GM18520 (cell line): ENCODE results near the gene CELF1.

ENCODE experiments used
- ATAC-seq: cut with Tn5 transposase; IDR thresholded peaks from one replicate; pipeline ENCODE4 v1.9.1; 2021; ENCODE audit not compliant: unreplicated experiment

Gene CELF1

DNA sequence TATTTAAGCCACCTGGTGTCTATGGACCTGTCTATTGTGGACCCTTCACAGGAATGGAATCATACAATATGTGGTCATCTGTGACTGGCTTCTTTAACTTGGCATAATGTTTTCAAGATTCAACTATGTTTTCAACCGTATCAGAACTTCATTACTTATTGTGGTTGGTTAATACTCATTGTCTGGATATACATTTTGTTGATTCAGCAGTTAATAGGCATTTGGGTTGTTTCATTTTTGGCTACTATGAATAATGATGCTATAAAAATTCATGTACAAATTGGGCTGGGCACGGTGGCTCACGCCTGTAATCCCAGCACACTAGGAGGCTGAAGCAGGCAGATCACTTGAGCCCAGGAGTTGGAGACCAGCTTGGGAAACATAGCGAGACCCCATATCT lies 101.5 kb downstream of the CELF1 start:
- ATAC-seq = no peak

DNA sequence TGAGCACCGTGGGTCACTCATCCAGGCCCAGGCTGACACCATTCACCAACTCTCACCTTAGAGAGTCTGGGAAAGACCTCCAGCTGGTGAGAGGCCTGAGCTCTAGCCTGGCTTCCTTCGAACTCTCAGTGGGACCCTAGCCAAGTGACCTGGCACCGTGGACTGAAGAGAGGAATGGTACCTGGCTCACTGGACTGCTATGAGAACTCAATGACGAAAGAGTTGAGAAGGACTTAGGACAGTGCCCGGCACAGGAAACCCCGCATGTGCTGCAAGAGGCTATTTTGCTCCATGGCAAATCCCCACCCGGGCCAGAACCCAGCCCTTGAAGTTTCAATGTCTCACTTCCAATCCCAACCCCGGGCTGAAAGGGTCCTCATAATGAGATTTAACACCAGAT lies 103.4 kb downstream of the CELF1 start:
- no peak for ATAC-seq

DNA sequence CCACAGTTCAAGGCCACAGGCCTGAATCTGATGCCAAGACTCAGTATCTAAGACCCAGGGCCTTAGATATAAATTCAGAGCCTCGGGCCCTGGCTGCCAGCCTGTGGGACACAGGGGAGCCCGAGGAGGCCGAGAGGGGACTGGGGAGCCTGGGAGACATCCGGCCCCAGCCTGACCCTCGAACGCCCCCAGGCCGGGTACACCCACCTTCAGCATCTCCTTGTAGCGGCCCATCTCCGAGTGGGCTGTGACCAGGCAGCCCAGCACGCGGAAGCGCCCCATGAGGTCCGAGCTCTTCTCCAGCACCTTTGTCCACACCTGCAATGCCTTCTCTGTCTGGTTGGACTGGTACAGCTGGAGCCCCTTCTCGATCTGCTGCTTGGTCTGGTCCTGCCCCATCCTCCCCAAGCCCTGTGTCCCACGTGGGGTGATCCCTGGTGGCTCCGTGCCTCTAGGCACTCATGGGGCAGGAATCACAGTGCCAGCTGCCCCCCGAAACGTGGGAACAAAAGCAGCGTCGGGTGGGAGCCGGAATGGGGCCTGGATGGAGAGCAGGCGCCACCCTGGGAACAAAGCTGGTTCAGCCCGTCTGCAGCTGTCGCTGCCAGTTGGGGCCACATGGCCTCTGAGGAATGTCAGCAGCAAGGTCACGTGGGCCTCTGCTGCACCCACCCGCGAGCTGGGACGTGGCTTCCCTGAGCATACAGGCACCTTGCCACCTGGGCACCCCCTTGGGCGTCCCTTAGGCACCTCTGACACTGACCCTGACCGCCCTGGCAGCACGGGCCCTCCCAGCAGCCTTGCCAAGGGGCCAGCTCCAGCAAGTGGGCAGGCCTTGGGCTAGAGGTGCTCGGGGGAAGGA lies 104.1 kb downstream of the CELF1 start, which contains the start of gene RAPSN:
Gene RAPSN, minus strand, starts transcription at position 571 of the 862 bp plus-strand sequence. Its CDS starts 172 bp downstream, at position 399.
- no peak for ATAC-seq

DNA sequence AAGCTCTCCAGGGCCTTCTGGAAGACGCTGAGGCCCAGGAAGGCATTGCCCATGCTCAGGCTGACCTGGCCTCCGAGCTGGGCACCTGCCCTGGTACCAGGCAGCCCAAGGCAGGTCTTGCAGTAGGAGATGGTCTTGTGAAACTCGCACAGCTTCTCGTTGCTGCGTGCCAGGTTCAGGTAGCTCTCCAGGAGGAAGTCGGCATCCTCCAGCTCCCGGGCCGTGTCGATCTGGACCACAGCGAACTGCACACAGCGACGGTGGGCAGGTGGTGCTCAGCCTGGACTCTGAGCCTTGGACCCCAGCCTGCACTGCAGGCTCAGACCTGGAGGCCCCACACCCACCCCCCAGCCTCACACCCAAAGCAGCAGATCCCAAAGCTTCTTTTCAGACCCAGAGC lies 105.0 kb downstream of the CELF1 start:
- ATAC-seq = no peak

DNA sequence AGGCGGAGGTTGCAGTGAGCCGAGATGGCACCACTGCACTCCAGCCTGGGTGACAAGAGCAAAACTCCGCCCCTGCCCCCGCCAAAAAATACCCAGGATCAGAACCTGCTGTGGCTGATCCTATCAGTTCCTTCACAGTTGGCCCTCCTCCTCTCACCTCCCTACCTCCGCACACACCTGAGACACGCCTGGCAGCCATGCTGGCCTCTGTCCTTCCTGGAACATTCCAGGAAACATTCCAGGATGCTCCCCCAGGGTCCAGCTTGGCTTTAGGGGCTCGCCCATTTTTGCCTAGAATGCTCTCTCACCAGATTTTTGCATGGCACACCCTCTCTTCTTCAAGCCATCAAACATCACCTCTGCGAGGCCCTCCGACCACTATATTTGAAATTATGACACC lies 106.1 kb downstream of the CELF1 start:
- ATAC-seq = no peak

DNA sequence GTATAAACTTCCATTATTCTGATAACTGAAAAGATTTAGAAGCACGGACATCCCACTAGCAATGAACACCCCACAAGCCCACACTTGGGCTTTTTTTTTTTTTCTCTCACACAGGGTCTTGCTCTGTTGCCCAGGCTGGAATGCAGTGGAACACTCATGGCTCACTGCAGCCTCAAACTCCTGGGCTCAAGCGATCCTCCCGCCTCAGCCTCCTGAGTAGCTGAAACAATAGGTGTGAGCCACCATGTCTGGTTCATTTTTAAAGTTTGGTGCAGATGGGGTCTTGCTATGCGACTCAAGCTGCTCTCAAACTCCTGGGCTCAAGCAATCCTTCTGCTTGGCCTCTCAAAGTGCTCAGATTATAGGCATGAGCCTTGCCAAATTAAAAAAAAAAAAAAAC lies 107.1 kb downstream of the CELF1 start:
- ATAC-seq = no peak

DNA sequence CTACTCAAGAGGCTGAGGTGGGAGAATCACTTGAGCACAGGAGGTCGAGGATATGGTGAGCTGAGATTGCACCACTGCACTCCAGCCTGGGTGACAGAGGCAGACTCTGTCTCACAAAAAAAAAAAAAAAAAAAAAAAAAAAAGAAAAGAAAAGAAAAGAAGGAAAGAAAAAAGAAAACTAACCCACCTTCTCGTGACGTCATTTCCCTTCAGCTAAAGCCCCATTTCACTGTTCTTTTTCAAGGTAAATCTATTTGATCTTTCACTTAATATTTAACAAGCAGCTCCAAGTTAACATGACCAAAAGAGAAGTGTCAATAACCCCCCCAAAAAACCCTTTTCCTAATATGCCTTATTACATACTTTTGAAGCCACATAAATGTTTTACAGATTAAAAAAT lies 109.1 kb downstream of the CELF1 start:
- no peak for ATAC-seq

DNA sequence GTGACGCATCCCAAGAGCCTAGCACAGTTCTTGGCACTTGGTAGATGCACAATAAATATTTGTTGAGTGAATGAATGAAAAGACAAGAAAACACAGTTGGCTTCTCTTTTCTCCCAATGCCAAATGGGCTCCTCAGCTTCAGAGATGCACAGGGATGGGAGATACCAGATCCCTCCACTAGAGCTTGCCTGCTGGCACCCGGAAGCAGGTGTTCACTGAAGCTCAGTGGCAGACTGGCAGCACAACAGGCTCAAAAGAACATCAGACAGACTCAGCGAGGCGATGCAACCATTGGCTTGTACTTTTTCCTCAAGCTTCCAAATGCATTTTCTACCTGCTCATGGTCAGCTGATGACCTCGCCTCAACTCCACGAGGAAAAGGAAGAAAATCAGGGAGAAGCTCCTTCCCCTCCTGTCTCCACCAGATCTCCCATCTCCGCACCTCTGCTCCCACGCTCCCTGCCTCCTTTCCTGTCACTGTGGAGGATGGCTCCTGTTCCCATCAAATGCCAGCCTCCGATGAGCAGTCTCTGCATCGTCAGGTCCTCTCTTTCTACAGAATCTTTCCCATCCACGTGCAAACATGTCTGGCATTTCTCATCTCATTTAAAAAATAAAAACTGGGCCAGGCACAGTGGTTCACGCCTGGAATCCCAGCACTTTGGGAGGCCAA lies 109.8 kb downstream of the CELF1 start:
- ATAC-seq = no peak

DNA sequence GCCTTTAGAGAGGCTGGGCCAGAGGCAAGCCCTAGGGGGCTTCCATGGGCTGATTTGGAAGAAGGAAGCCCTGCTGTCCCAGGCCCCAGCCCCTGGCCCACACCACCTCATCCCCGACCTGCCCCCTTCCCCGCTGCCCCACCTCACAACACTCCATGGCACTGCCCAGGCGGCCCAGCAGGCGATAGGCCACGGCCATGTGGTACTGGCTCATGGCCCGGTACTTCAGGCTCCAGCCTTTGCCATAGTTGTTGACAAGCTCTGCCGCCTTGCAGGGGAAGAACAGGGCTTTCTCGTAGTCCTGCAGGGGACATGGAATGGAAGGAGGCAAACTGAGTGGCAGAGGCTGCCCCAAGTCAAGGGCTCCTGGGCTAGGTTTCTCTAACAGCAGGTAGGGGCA lies 110.4 kb downstream of the CELF1 start:
- no peak for ATAC-seq

DNA sequence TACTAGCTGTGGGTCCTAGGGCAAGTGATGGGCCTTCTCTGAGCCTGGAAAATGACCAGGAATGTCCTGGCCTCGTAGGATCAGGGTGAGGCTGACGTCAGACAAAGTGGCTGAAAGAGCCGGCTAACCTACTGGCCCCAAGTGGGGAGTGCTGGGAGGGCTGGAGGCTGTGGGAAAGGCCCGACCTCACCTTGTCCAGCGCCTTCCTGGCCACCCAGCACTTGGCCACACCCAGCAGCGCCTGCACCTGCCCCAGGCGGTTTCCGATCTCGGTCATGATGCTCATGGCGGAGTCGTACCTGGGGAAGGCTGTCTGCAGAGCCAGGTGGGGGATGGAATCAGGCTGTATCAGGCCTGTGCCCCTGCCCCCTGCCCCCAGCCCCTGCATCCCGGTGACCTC lies 111.5 kb downstream of the CELF1 start:
- no peak for ATAC-seq

DNA sequence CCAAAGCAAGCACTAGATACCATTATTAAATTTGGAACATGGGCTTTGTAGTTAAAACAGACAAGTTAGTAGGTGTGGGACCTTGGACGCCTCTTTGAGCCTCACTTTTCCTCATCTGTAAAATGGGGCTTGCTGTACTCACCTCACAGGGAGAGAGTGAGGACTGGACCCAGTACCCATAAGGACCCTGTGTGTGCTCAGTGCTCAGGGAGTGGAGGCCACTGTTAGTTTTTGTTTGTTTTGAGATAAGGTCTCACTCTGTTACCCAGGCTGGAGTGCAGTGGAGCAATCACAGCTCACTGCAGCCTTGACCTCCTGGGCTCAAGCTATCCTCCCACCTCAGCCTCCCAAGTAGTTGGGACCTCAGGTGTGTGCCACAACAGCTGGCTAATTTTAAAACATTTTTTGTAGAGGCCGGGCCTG lies 112.9 kb downstream of the CELF1 start:
- ATAC-seq = no peak

DNA sequence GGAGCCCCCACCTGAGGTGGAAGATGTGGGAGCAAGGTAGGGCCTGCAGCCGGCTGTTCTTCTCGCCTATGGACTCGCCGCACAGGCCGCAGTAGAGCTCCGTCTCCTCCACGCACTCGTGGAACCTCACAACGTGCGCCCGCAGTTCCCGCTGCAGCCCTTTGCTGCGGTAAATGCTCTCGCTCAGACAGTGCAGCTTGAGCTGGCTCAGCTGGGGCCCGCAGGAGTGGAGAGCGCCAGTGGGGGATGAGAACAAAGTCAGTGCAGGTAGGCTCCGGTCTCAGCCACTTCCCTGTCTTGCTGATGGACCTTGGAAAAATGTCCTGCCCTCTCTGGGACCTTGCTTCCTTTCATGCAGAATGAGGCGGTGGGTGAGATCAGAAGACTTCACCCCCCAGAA lies 114.2 kb downstream of the CELF1 start:
- ATAC-seq = no peak

DNA sequence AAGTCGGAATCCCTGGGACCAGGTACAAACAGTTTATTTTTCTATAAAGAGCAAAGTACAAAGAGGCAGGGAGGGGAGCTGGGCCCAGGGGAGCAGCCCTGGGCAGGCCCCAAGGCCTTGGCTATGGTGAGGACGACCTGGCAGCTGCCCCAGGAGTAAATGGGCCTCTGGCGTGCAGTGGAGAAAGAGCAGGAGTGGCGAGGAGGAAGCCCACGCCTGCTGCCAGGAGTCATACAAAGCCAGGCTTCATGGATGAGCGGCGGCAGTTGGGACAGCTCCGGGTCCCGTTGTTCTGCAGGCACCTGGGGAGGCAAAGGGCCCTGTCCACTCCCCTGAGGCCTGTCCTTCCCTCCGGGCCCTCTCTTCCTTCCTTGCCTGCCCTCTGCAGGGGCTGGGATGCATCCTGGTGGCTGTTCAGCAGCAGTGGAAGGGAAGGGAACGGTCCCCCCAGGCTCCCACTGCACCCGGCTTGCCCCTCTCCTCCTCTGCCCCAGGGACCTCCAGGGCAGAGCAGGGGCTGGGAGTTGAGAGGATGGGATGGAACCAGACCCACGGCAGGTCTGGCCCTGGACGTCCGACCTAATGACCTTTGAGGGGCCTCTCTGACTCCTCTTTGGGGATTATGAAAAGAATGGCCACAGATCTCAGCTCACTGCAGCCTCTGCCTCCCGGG lies 115.0 kb downstream of the CELF1 start:
- ATAC-seq = no peak

DNA sequence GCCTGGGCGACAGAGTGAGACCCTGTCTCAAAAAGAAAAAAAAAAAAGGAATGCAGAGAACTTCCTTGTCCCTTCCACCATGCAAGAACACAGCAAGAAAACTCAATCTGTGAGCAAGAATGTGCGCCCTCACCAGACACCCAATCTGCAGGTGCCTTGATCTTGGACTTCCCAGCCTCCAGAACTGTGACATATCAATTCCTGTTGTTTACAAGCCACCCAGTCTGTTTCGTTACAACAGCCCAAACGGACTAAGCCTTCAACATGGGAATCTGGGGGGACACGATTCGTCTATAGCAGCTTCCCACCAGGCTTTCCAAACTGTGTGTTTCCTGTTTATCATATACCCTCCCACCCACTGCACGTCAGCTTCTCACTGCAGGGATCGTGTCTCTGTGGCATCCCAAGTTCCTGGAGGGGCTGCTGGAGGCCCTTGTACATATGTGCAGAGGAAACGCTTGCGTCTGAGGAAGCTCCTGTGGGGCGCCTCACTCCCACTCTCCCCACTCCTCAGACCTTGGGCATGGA lies 115.7 kb downstream of the CELF1 start:
- ATAC-seq = no peak

DNA sequence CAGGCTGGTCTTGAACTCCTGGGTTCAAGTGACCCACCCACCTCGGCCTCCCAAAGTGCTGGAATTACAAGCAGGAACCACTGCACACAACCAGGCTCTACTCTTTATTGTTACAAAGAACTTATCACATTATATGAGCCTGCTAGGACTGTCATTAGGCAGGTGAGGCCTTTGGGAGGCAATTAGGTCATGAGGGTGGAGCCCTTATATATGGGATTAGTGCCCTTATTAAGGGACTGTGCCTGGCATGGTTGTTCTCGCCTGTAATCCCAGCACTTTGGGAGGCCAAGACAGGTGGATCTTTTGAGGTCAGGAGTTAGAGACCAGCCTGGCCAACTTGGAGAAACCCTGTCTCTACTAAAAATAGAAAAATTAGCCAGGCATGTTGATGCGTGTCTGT lies 116.2 kb downstream of the CELF1 start:
- ATAC-seq = no peak

DNA sequence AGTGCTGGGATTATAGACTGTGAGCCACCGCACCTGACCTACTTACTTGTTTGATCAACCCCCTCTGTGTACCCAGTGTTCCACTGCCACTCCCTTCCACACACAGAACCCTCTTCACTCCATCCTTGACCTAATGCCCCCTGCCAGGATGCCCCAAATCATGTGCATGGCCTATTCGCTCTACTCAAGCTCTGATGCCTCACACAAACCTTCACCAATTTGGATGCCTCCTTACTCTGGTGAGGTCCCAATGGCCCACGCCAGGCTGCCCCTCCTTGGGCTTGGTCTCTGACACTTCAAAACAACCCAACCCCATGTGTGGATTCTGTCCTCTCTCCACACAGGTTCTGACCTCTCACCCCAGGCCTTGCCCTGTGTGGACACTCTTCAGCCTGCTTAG lies 117.2 kb downstream of the CELF1 start:
- no peak for ATAC-seq

DNA sequence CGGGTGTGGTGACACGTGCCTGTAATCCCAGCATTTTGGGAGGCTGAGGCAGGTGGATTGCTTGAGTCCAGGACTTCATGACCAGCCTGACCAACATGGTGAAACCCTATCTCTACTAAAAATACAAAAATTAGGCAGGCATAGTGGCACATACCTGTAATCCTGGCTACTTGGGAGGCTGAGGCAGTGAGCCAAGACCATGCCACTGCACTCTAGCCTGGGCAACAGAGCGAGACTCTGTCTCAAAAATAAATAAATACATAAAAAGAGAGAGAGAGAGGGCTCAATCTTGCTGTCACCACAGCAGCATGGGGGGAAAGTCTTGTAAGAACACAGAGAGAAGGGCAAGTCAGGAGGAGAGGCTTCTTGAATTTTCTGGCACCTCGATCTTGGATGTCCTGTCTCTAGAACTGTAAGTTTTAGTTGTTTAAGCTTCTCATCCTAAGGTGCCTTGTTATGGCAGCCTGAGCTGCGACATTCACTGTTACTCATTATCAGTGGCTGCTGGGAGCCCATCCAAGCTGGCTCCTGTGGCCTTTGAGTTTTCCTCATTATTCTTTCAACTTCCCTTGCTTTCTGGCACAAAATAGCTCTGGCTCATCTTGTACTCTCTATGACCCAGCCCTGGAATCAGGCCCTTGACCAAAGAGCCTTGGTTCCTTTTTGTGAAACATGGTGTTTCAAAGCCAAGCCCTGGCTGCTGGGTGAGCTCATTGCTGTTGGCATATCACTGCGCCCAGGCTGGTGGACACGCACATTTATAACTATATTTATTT lies 118.7 kb downstream of the CELF1 start:
- no peak for ATAC-seq

DNA sequence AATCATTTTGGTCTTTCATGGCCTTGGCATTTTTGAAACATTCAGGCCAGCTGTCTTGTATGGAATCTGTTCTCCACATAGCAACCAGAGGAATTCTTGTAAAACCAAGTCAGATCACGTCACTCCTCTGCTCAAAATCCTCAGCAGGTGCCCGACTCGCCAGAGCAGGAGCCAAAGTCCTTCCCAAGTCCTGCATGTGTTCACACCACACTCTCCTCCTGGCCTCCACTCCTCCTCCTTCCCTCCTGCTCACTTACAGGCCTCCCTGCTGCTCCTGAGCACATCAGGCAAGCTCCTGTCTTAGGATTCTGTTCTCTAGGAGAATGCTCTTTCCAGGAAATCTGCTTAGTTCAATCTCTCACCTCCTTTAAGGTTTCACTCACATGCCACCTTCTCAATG lies 119.8 kb downstream of the CELF1 start:
- ATAC-seq = no peak

DNA sequence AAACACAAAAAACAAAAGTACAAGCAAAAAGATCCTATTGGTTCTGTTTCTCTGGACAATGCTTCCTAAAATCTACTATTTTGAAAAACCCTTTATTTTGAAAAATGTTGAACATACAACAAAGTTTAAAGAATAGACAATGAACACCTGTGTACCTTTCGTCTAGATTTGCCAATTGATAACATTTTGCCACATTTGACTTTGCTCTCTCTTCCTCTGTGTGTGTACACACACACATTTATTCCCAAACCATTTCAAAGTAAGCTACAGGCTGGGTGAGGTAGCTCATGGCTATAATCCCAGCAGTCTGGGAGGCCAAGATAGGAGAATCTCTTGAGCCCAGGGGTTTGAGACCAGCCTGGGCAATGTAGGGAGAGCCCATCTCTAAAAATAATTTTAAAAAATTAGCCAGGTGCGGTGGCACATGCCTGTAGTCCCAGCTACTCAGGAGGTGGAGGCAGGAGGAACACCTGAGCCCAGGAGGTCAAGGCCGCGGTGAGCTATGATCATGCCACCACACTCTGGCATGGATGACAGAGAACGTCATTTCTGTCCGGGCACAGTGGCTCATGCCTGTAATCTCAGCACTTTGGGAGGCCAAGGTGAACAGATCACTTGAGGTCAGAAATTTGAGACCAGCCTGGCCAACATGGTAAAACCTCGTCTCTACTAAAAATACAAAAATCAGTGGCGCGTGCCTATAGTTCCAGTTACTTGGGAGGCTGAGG lies 121.4 kb downstream of the CELF1 start:
- ATAC-seq = no peak

DNA sequence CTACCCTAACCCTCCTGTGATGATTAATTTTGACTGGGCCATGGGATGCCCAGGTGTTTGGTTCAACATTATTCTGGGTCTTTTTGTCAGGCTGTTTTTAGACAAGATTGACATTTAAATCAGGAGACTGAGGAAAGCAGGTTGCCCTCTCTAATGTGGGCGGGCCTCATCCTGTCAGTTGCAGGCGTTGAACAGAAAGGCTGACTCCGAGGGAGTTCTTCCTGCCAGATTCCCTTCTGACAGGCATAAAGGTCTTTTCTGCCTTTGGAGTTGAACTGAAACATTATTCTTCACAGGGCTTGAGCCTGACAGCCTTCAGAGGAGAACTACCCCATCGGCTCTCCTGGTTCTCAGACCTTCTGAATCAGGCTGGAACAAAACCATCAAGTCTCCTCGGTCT lies 122.4 kb downstream of the CELF1 start:
- no peak for ATAC-seq
